NCI-H82 (cell line): ENCODE measurements around the gene TRRAP.

Source experiments
- DNase-seq: peaks from one replicate; lab custom pipeline; 2025; lab: John Stamatoyannopoulos, UW

The TRRAP gene

GRCh38 chr7:99061001-99061776, 182.9 kb downstream of the TRRAP start:
- no peak for DNase-seq
